Neural crest cell (in vitro differentiated cells): ENCODE results near the gene TFAP2E. TPM values are rescaled to one million over a fixed set of nuclear protein-coding genes. Genes with fewer than 3 reads are reported as not detected.

Experiments
- DNase-seq: peaks from one replicate; pipeline ENCODE4 v3.0.0; 2021; ENCODE audit warnings: low read depth, mixed read lengths, low spot score
- H3K27ac Mint-ChIP-seq: one replicate; pipeline ENCODE4 v1.8.0; 2021; ENCODE audit warnings: mild to moderate bottlenecking, mixed read lengths; ENCODE audit not compliant: unreplicated experiment
- H3K27me3 Mint-ChIP-seq: 2 replicates; pipeline ENCODE4 v1.8.0; 2021; ENCODE audit warnings: low read depth, mild to moderate bottlenecking, mixed read lengths
- H3K36me3 Mint-ChIP-seq: 2 replicates; pipeline ENCODE4 v1.8.0; 2021; ENCODE audit warnings: low read depth, mild to moderate bottlenecking, mixed read lengths
- H3K4me1 Mint-ChIP-seq: 2 replicates; pipeline ENCODE4 v1.8.0; 2021; ENCODE audit warnings: mixed read lengths
- H3K4me3 Mint-ChIP-seq: one replicate; pipeline ENCODE4 v1.8.0; 2021; ENCODE audit warnings: mild to moderate bottlenecking, mixed read lengths
- H3K9me3 Mint-ChIP-seq: 2 replicates; pipeline ENCODE4 v1.8.0; 2021; ENCODE audit warnings: mixed read lengths
- long read RNA-seq: library from polyadenylated mRNA; unstranded; transcript quantifications from one replicate; pipeline ENCODE4 v2.0.0, GENCODE V29; 2020
- total RNA-seq: library from RNA; stranded (reverse); gene quantifications from 2 replicates; pipeline ENCODE4 v1.2.1, GENCODE V29; 2021
- TF ChIP-seq, protein P1 (sequence below): fragments of 200-600 bp; sonication (generic); conservative IDR thresholded peaks from 2 replicates; pipeline ENCODE4 v1.5.0; 2021; ENCODE audit warnings: antibody characterized with exemption, mild to moderate bottlenecking

Gene TFAP2E
- total RNA-seq: 0.43 and 0.61 TPM in 2 replicates
- long read RNA-seq: 0 reads

DNA sequence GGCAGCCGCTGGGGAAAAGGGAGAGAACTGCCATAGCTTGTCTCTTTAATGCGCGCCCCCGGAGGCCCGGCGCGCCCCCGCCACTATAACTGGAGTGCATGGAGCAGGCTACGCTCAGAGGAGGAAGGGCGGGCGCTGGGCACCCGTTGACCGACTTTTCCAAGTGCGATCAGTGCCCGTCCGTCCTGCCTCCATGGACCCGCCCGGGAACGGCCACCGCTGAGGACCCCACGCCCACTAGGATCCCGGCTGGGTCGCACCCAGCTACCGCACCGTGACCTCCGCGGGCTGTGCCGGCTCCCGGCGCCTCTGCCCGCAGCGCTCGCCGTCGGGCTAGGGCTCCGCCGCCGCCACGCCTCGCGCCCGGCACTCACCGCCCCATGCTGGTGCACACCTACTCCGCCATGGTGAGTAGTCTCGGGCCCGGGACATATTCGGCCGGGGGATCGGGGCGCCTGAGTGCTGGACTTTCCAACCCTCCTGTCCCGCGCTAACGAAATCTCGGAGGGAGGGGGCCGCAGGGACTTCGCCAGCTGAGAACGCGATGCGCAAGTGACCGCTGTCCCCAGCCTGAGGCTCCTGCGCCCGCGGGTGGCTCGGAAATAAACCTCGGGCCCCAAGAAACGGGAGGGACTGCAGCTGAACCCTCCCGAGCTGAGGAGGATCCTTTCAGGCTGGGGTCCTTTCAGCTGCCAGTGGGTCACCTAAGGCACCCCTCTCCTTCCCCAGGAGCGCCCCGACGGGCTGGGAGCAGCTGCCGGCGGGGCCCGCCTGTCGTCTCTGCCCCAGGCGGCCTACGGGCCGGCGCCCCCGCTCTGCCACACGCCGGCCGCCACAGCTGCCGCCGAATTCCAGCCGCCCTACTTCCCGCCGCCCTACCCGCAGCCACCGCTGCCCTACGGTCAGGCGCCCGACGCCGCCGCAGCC, at the start of gene TFAP2E:
TFAP2E (plus strand) TSS at position 117 of the 927 bp plus-strand sequence; CDS start at position 381, 264 bp downstream.
- Mint-ChIP-seq H3K9me3 (no peaks in the 10 kb centered on the region), H3K27me3 (peaks cover 94% of the 10 kb centered on the region), H3K4me1 (peaks cover 12% of the 10 kb centered on the region), H3K36me3 (peaks cover 4% of the 10 kb centered on the region), H3K4me3 (peak within 1 kb of the TSS; percentile 56), H3K27ac (no peak within 1 kb of the TSS)
- TF ChIP-seq, protein P1, sequence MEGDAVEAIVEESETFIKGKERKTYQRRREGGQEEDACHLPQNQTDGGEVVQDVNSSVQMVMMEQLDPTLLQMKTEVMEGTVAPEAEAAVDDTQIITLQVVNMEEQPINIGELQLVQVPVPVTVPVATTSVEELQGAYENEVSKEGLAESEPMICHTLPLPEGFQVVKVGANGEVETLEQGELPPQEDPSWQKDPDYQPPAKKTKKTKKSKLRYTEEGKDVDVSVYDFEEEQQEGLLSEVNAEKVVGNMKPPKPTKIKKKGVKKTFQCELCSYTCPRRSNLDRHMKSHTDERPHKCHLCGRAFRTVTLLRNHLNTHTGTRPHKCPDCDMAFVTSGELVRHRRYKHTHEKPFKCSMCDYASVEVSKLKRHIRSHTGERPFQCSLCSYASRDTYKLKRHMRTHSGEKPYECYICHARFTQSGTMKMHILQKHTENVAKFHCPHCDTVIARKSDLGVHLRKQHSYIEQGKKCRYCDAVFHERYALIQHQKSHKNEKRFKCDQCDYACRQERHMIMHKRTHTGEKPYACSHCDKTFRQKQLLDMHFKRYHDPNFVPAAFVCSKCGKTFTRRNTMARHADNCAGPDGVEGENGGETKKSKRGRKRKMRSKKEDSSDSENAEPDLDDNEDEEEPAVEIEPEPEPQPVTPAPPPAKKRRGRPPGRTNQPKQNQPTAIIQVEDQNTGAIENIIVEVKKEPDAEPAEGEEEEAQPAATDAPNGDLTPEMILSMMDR: no peak
- DNase-seq: peak; percentile 26

GRCh38 chr1:35524106-35524505, 49.0 kb upstream of the TFAP2E start:
- no peak overlapping the region for H3K27ac Mint-ChIP-seq
- peaks cover 10% of the 10 kb centered on the region for H3K4me1 Mint-ChIP-seq
- H3K9me3 Mint-ChIP-seq: peaks cover 19% of the 10 kb centered on the region

GRCh38 chr1:35530168-35530567, 42.9 kb upstream of the TFAP2E start:
- H3K4me1 Mint-ChIP-seq: peaks cover 6% of the 10 kb centered on the region
- DNase-seq: no peak
- no peak overlapping the region for H3K4me3 Mint-ChIP-seq
- peaks cover 56% of the 10 kb centered on the region for H3K36me3 Mint-ChIP-seq
- TF ChIP-seq, protein P1: no peak
- no peaks in the 10 kb centered on the region for H3K27me3 Mint-ChIP-seq
- H3K9me3 Mint-ChIP-seq: peaks cover 29% of the 10 kb centered on the region
- no peak overlapping the region for H3K27ac Mint-ChIP-seq

More at GRCh38 chr1:35524106-35524505, 49.0 kb upstream of the TFAP2E start:
- Mint-ChIP-seq H3K4me3 (no peak overlapping the region), H3K36me3 (peaks cover 51% of the 10 kb centered on the region), H3K27me3 (no peaks in the 10 kb centered on the region)
- DNase-seq: no peak
- TF ChIP-seq, protein P1: no peak

DNA sequence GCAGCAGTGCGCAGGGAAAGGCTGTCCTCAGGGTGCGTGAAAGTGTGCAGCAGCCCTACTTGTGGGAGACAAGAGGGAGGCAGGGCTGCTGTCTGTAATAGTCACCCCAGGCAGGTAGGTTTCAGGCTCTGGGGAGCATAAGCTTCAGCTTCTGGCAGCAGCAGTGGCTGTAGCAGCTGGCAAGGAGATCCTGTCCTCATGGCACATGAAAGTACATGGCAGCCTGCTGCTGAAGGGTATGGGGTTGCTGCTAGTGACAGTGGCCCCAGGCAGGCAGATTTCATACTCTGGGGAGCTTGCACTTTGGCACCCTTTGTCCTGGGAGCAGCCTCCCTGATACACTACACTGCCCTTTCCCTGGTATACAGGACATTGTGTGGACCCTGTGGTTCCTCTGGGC, 42.2 kb upstream of the TFAP2E start:
- Mint-ChIP-seq H3K4me3 (no peak overlapping the region), H3K36me3 (peaks cover 49% of the 10 kb centered on the region), H3K27ac (no peak overlapping the region), H3K27me3 (no peaks in the 10 kb centered on the region), H3K4me1 (peaks cover 13% of the 10 kb centered on the region), H3K9me3 (peaks cover 25% of the 10 kb centered on the region)
- no peak for DNase-seq
- TF ChIP-seq, protein P1: no peak

DNA sequence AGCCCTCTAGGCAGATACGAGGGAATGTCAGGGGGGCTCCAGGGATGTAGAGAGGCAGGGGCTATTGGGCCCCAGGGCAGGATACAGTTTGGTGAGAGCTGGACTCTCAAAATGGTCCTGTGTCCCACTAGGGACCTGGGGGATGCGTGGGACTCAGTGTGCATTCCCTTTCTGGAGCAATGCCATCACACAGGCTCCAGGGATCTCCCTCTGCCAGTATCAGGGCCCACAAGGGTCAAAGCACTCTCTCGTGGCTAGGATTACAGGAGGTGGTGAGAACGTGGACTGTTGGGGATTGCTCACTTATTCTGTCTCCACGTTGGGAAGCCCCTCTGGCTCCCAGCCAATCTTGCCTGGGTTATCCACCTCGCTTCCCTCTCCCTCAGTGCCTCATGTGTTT, 41.7 kb upstream of the TFAP2E start:
- Mint-ChIP-seq H3K27me3 (no peaks in the 10 kb centered on the region), H3K27ac (no peak overlapping the region), H3K36me3 (peaks cover 49% of the 10 kb centered on the region), H3K4me1 (peaks cover 13% of the 10 kb centered on the region), H3K4me3 (no peak overlapping the region), H3K9me3 (peaks cover 25% of the 10 kb centered on the region)
- no peak for DNase-seq
- TF ChIP-seq, protein P1: no peak
